Activated T-helper 1 cell treated with Interleukin-2 at 50 U/mL for 16 hours (primary cell): ENCODE data around the gene MEI4.
"Not testable (repeated sequence)": the region's sequence is repeated elsewhere in the genome, so short reads cannot be mapped to it uniquely, and the experiment has no call there.

Source experiments
- DNase-seq: peaks from one replicate; pipeline ENCODE4 v3.0.0-alpha.2; 2020; ENCODE audit warnings: low read depth

The MEI4 gene

GRCh38 chr6:77652739-77653138 lies at the start of gene MEI4:
Gene MEI4 (plus strand): TSS chr6:77653039. CDS start chr6:77690672, 37,633 bp downstream.
- DNase-seq: no peak

GRCh38 chr6:77604476-77604875 lies 48.4 kb upstream of the MEI4 start:
- no peak for DNase-seq

- no peak for DNase-seq
Measured at GRCh38 chr6:77607004-77607403, 45.8 kb upstream of the MEI4 start.

- DNase-seq: no peak
Measured at GRCh38 chr6:77609106-77609505, 43.7 kb upstream of the MEI4 start.

GRCh38 chr6:77619114-77619513 lies 33.7 kb upstream of the MEI4 start:
- no peak for DNase-seq

GRCh38 chr6:77620278-77620882 lies 32.5 kb upstream of the MEI4 start:
- DNase-seq: no peak

- DNase-seq: no peak
Measured at GRCh38 chr6:77624515-77624914, 28.3 kb upstream of the MEI4 start.

GRCh38 chr6:77626426-77626825 lies 26.4 kb upstream of the MEI4 start:
- no peak for DNase-seq

GRCh38 chr6:77630014-77630413 lies 22.8 kb upstream of the MEI4 start:
- no peak for DNase-seq

GRCh38 chr6:77633471-77633870 lies 19.4 kb upstream of the MEI4 start:
- no peak for DNase-seq

GRCh38 chr6:77633993-77634715 lies 18.7 kb upstream of the MEI4 start:
- DNase-seq: no peak

- DNase-seq: no peak
Measured at GRCh38 chr6:77638129-77638830, 14.6 kb upstream of the MEI4 start.

GRCh38 chr6:77644102-77644705 lies 8.6 kb upstream of the MEI4 start:
- DNase-seq: no peak

GRCh38 chr6:77650098-77650663 lies 2.7 kb upstream of the MEI4 start:
- DNase-seq: no peak

GRCh38 chr6:77653816-77654215 lies 977 bp downstream of the MEI4 start:
- no peak for DNase-seq

- DNase-seq: not testable (repeated sequence)
Measured at GRCh38 chr6:77655035-77655434, 2.2 kb downstream of the MEI4 start.

GRCh38 chr6:77656999-77657764 lies 4.3 kb downstream of the MEI4 start:
- no peak for DNase-seq

GRCh38 chr6:77666340-77666739 lies 13.5 kb downstream of the MEI4 start:
- no peak for DNase-seq

- no peak for DNase-seq
Measured at GRCh38 chr6:77666846-77667245, 14.0 kb downstream of the MEI4 start.

GRCh38 chr6:77669913-77670312 lies 17.1 kb downstream of the MEI4 start:
- DNase-seq: no peak

GRCh38 chr6:77674211-77674610 lies 21.4 kb downstream of the MEI4 start:
- DNase-seq: no peak

- no peak for DNase-seq
Measured at GRCh38 chr6:77678048-77678447, 25.2 kb downstream of the MEI4 start.
